ENCODE data around the gene ST6GALNAC5.

The ST6GALNAC5 gene

GRCh38 chr1:76830373-76830772 is 36.9 kb upstream of the ST6GALNAC5 start:
- Histone ChIP-seq H3K27ac (no peak overlapping the region), H3K4me1 (no peaks in the 10 kb centered on the region), H3K27me3 (no peaks in the 10 kb centered on the region), H3K4me3 (no peak overlapping the region), H3K9me3 (no peaks in the 10 kb centered on the region), H3K36me3 (no peaks in the 10 kb centered on the region)
- DNase-seq, result no peak
- TF ChIP-seq CTCF (IDR thresholded peaks at IDR 0.05), result no peak
- intact Hi-C loops (cut with DNase I; ENCODE audit: low total_unique reads), result no loop called here

GRCh38 chr1:76832521-76832920 is 34.8 kb upstream of the ST6GALNAC5 start:
- no peak for TF ChIP-seq CTCF (IDR thresholded peaks at IDR 0.05)
- no peak for DNase-seq
- no peaks in the 10 kb centered on the region for H3K4me1 ChIP-seq
- H3K4me3 ChIP-seq, result no peak overlapping the region
- no peaks in the 10 kb centered on the region for H3K9me3 ChIP-seq
- no peak overlapping the region for H3K27ac ChIP-seq
- H3K27me3 ChIP-seq, result no peaks in the 10 kb centered on the region
- intact Hi-C loops (cut with DNase I; ENCODE audit: low total_unique reads), result no loop called here
- no peaks in the 10 kb centered on the region for H3K36me3 ChIP-seq

- Histone ChIP-seq H3K27me3 (no peaks in the 10 kb centered on the region), H3K36me3 (no peaks in the 10 kb centered on the region), H3K27ac (no peak overlapping the region), H3K4me1 (no peaks in the 10 kb centered on the region), H3K9me3 (no peaks in the 10 kb centered on the region), H3K4me3 (no peak overlapping the region)
- no peak for DNase-seq
- intact Hi-C loops (cut with DNase I; ENCODE audit: low total_unique reads), result no loop called here
- no peak for TF ChIP-seq CTCF (IDR thresholded peaks at IDR 0.05)
Observed at GRCh38 chr1:76833151-76833550, 34.1 kb upstream of the ST6GALNAC5 start.

GRCh38 chr1:76833856-76834255 is 33.4 kb upstream of the ST6GALNAC5 start:
- H3K27me3 ChIP-seq, result no peaks in the 10 kb centered on the region
- no peaks in the 10 kb centered on the region for H3K9me3 ChIP-seq
- H3K27ac ChIP-seq, result no peak overlapping the region
- intact Hi-C loops (cut with DNase I; ENCODE audit: low total_unique reads), result no loop called here
- H3K4me1 ChIP-seq, result no peaks in the 10 kb centered on the region
- no peak for TF ChIP-seq CTCF (IDR thresholded peaks at IDR 0.05)
- no peak for DNase-seq
- H3K36me3 ChIP-seq, result no peaks in the 10 kb centered on the region
- no peak overlapping the region for H3K4me3 ChIP-seq

GRCh38 chr1:76835203-76835602 is 32.1 kb upstream of the ST6GALNAC5 start:
- no peak overlapping the region for H3K27ac ChIP-seq
- H3K36me3 ChIP-seq, result no peaks in the 10 kb centered on the region
- no peak for DNase-seq
- no peaks in the 10 kb centered on the region for H3K9me3 ChIP-seq
- no peaks in the 10 kb centered on the region for H3K4me1 ChIP-seq
- H3K27me3 ChIP-seq, result no peaks in the 10 kb centered on the region
- intact Hi-C loops (cut with DNase I; ENCODE audit: low total_unique reads), result no loop called here
- TF ChIP-seq CTCF (IDR thresholded peaks at IDR 0.05), result no peak
- no peak overlapping the region for H3K4me3 ChIP-seq

- no peak overlapping the region for H3K4me3 ChIP-seq
- no peak for DNase-seq
- no peak for TF ChIP-seq CTCF (IDR thresholded peaks at IDR 0.05)
- intact Hi-C loops (cut with DNase I; ENCODE audit: low total_unique reads), result no loop called here
- no peaks in the 10 kb centered on the region for H3K36me3 ChIP-seq
- H3K27ac ChIP-seq, result no peak overlapping the region
- H3K4me1 ChIP-seq, result no peaks in the 10 kb centered on the region
- no peaks in the 10 kb centered on the region for H3K9me3 ChIP-seq
- H3K27me3 ChIP-seq, result no peaks in the 10 kb centered on the region
Observed at GRCh38 chr1:76840278-76840677, 27.0 kb upstream of the ST6GALNAC5 start.

All from tibial artery (tissue), 4 donors.